Measurements from ENCODE around the gene NHLRC2.

Gene NHLRC2

GRCh38 chr10:113866551-113867394, 12.3 kb downstream of the NHLRC2 start:
- DNase-seq: no peak

- no peak for DNase-seq
These were observed 13.4 kb downstream of the NHLRC2 start for GRCh38 chr10:113867904-113868303.

- DNase-seq: no peak
These were observed 15.3 kb downstream of the NHLRC2 start for GRCh38 chr10:113869789-113870188.

- DNase-seq: no peak
These were observed 17.9 kb downstream of the NHLRC2 start for GRCh38 chr10:113872139-113873030.

- DNase-seq: no peak
These were observed 20.8 kb downstream of the NHLRC2 start for GRCh38 chr10:113875212-113875611.

- DNase-seq: no peak
These were observed 22.0 kb downstream of the NHLRC2 start for GRCh38 chr10:113876461-113876860.

- DNase-seq: no peak
These were observed 25.2 kb downstream of the NHLRC2 start for GRCh38 chr10:113879691-113880090.

GRCh38 chr10:113880236-113880635, 25.8 kb downstream of the NHLRC2 start:
- DNase-seq: no peak

GRCh38 chr10:113882240-113882639, 27.8 kb downstream of the NHLRC2 start:
- DNase-seq: no peak

GRCh38 chr10:113889911-113890310, 35.5 kb downstream of the NHLRC2 start:
- DNase-seq: no peak

- no peak for DNase-seq
These were observed 36.3 kb downstream of the NHLRC2 start for GRCh38 chr10:113890769-113891168.

GRCh38 chr10:113891476-113891875, 37.0 kb downstream of the NHLRC2 start:
- DNase-seq: no peak

GRCh38 chr10:113893570-113893969, 39.1 kb downstream of the NHLRC2 start:
- DNase-seq: no peak

GRCh38 chr10:113894581-113894980, 40.1 kb downstream of the NHLRC2 start:
- DNase-seq: no peak

- no peak for DNase-seq
These were observed 40.6 kb downstream of the NHLRC2 start for GRCh38 chr10:113895018-113895417.

- DNase-seq: no peak
These were observed 43.5 kb downstream of the NHLRC2 start for GRCh38 chr10:113897693-113898618.

- no peak for DNase-seq
These were observed 45.6 kb downstream of the NHLRC2 start for GRCh38 chr10:113899952-113900598.

GRCh38 chr10:113905756-113906155, 51.3 kb downstream of the NHLRC2 start:
- DNase-seq: no peak

GRCh38 chr10:113907166-113907565, 52.7 kb downstream of the NHLRC2 start:
- no peak for DNase-seq

- no peak for DNase-seq
These were observed 53.8 kb downstream of the NHLRC2 start for GRCh38 chr10:113908236-113908635.

GRCh38 chr10:113911113-113911512, 56.7 kb downstream of the NHLRC2 start:
- DNase-seq: no peak

- DNase-seq: no peak
These were observed 57.4 kb downstream of the NHLRC2 start for GRCh38 chr10:113911839-113912238.

Data from right hindlimb (tissue), 1 donor.